Astrocyte (in vitro differentiated cells and primary cell): ENCODE results near the gene EID2B.

ENCODE experiments used
- CTCF ChIP-seq: IDR thresholded peaks from 2 replicates; pipeline ENCODE4 v1.5.1; 2011; ENCODE audit warnings: low read depth, mild to moderate bottlenecking, inconsistent platforms, low read length, moderate library complexity; ENCODE audit not compliant: insufficient read depth
- EZH2 ChIP-seq: IDR thresholded peaks from 2 replicates; pipeline ENCODE4 v1.6.1; 2012; ENCODE audit warnings: mild to moderate bottlenecking, low read length, inconsistent platforms; ENCODE audit not compliant: insufficient read depth

GRCh38 chr19:39554701-39555311 lies 22.2 kb upstream of the EID2B start:
- no peak for TF ChIP-seq CTCF
- no peak for TF ChIP-seq EZH2
